Smooth muscle cell of the brain vasculature (primary cell): Measurements from ENCODE around the gene SLC35E2B.
"Not testable (repeated sequence)": the region's sequence is repeated elsewhere in the genome, so short reads cannot be mapped to it uniquely, and the experiment has no call there.

Source experiments
- DNase-seq: peaks from one replicate; pipeline ENCODE4 v3.0.0-alpha.2; 2012; ENCODE audit warnings: low read depth, low spot score

SLC35E2B gene

GRCh38 chr1:1675218-1675617 lies 17.4 kb downstream of the SLC35E2B start:
- DNase-seq: not testable (repeated sequence)

- not testable (repeated sequence) for DNase-seq
Measured at GRCh38 chr1:1674806-1675205, 17.8 kb downstream of the SLC35E2B start.

GRCh38 chr1:1672181-1672965 lies 20.2 kb downstream of the SLC35E2B start:
- DNase-seq: no peak

- DNase-seq: no peak
Measured at GRCh38 chr1:1671365-1672119, 21.1 kb downstream of the SLC35E2B start.

- no peak for DNase-seq
Measured at GRCh38 chr1:1670866-1671265, 21.7 kb downstream of the SLC35E2B start.

GRCh38 chr1:1669468-1670440 lies 22.8 kb downstream of the SLC35E2B start:
- no peak for DNase-seq

- no peak for DNase-seq
Measured at GRCh38 chr1:1666526-1666925, 26.1 kb downstream of the SLC35E2B start.

- no peak for DNase-seq
Measured at GRCh38 chr1:1665815-1666251, 26.8 kb downstream of the SLC35E2B start.

- no peak for DNase-seq
Measured at GRCh38 chr1:1664941-1665814, 27.4 kb downstream of the SLC35E2B start.

- not testable (repeated sequence) for DNase-seq
Measured at GRCh38 chr1:1664318-1664717, 28.3 kb downstream of the SLC35E2B start.

- not testable (repeated sequence) for DNase-seq
Measured at GRCh38 chr1:1662830-1663560, 29.6 kb downstream of the SLC35E2B start.

GRCh38 chr1:1662392-1662791 lies 30.2 kb downstream of the SLC35E2B start:
- DNase-seq: not testable (repeated sequence)

GRCh38 chr1:1658583-1659549 lies 33.7 kb downstream of the SLC35E2B start, which contains the start of gene CDK11B:
TSS of gene CDK11B (minus strand) at chr1:1659004. CDS start at chr1:1657485, 1,519 bp downstream.
- peak; percentile 86 for DNase-seq

- DNase-seq: not testable (repeated sequence)
Measured at GRCh38 chr1:1648265-1648664, 44.3 kb downstream of the SLC35E2B start.

- not testable (repeated sequence) for DNase-seq
Measured at GRCh38 chr1:1647567-1648241, 44.9 kb downstream of the SLC35E2B start.

- DNase-seq: not testable (repeated sequence)
Measured at GRCh38 chr1:1646326-1646725, 46.3 kb downstream of the SLC35E2B start.

- DNase-seq: not testable (repeated sequence)
Measured at GRCh38 chr1:1640711-1641461, 51.7 kb downstream of the SLC35E2B start.
